ENCODE results near the gene ZNF644.
A peak's percentile ranks its signal among the peaks of the same experiment; 100 is the strongest.

ZNF644 gene

DNA sequence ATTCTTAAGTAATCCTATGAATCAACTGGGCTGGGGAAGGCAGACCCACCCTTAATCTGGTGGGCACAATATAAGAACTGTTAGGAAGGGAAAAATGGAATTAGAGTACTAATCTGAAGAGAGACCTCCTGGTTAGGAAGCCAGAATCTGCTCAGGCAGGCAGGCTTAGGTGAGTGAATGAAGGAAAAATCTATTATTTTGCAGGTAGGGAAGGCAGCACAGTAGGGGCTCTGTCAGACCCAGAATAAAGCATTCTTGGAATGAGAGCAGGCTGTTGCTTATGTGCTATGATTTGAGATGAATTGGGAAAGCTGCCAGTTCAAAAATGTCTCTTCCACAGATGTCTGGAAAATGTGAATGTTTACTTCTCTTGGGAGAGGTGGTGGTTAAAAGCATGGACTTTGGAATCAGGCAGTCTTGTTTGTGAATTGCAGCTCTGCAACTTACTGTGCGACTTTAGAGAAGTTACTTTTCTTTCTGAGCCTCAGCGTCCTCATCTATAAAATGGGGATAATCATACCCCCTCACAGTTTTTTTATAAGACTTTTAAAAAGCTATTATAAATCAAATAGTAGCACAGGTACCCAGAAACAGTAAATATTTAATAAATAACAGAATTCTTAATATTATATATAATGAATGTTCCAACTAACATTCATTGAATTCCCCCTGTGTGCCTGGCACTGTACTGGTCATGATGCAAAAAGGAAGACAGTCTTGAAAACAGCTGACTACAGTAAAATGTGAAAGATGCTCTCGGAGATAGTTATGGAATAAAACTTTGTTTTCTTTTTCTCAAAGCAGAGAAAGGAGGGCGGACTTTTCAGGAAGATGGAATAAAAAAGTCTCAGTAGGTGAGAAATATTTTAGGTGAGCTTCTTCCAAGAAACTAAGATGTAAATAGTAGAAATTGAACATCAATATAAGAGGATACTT lies 15.3 kb upstream of the ZNF644 start:
- no peak for DNase-seq (ENCODE audit: low spot score in 2 of 2)
- Mint-ChIP-seq H3K4me3 (no peak overlapping the region), H3K36me3 (no peaks in the 10 kb centered on the region)

DNA sequence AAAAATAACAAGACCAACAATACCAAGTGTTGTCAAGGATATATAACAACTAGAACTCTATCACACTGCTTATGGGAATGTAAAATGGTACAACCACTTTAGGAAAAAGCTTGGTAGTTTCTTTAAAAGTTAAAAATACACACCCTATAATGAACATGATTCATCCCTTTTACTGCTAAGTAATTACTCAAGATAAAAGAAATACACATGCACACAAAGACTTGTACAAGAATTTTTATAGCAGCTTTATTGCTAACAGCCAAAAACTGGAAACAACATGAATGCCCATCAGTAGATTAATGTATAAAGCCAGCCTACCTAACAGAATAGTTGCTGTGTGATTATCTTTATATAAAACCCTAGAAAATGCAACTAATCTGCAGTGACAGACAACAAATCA lies 10.5 kb upstream of the ZNF644 start:
- ATAC-seq = no peak
- DNase-seq (ENCODE audit: low spot score in 2 of 2) = no peak
- Mint-ChIP-seq H3K36me3 (no peaks in the 10 kb centered on the region), H3K27ac (no peak overlapping the region), H3K4me1 (no peaks in the 10 kb centered on the region), H3K9me3 (no peaks in the 10 kb centered on the region), H3K4me3 (no peak overlapping the region)

More for the DNA sequence above, 15.3 kb upstream of the ZNF644 start:
- Mint-ChIP-seq H3K9me3 (peaks cover 3% of the 10 kb centered on the region), H3K4me1 (no peaks in the 10 kb centered on the region), H3K27ac (no peak overlapping the region)
- no peak for ATAC-seq

DNA sequence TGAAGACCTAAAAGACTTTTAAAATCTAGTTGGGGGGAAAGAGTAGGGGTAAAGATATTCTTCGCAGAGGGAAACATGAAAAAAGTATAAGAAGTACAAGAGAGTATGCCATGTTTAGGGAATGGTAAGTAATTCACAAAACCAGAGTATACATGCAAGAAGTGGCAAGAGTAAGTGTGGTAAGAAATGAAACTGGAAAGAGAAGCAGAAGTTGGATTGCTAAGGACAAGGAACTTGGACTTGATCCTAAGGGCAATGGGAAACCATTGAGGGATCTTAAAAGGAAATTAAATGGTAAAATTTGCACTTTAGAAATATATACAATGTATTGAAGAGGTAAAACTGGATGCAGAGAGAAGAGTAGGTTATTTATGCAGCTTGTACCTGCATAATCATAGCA lies 9.2 kb upstream of the ZNF644 start:
- no peak overlapping the region for H3K4me3 Mint-ChIP-seq

DNA sequence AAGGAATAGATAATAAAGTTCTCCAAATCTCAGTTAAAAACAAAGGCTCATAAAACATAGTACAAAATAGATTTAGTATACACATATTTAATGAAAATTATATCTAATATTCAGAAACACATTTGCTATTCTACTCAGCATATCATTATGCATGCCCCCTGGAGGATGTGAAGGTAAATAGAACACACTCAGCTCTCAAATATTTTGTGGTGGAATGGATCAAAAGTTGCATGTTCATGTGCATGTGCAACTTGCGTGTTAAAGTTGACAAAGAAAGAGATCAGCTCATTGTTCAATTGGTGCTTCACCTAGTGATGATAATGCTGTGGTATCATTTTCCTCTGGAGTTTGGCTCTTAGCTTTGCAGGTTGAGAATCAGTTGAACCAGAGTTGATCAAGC lies 4.9 kb upstream of the ZNF644 start:
- Mint-ChIP-seq H3K4me1 (peaks cover 14% of the 10 kb centered on the region), H3K4me3 (no peak overlapping the region), H3K9me3 (no peaks in the 10 kb centered on the region), H3K27ac (no peak overlapping the region), H3K36me3 (peaks cover 7% of the 10 kb centered on the region)
- DNase-seq (ENCODE audit: low spot score in 2 of 2) = no peak
- ATAC-seq = no peak

More for the DNA sequence above, 9.2 kb upstream of the ZNF644 start:
- ATAC-seq (no peak), DNase-seq (ENCODE audit: low spot score in 2 of 2) (no peak)
- Mint-ChIP-seq H3K27ac (no peak overlapping the region), H3K9me3 (no peaks in the 10 kb centered on the region), H3K4me1 (no peaks in the 10 kb centered on the region), H3K36me3 (no peaks in the 10 kb centered on the region)

DNA sequence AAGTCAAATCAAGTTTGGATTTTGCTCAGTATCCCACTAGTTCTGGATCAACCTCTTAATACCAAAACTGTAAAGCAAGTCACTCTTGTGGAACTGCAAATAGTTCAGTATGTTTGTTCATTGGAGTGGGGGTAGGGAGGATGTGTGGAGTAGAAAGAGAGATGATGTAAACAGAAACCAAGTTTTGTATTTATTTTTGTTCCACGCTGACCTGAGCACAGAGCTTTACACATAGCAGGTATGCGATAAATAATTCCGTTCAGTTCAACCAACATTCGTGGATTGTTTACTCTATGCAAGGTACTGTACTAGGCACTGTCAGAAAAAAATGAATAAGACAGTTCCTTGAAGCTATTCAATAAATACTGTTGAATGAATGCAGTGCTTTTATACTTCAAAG lies 4.5 kb upstream of the ZNF644 start:
- peaks cover 14% of the 10 kb centered on the region for H3K4me1 Mint-ChIP-seq
- DNase-seq (ENCODE audit: low spot score in 2 of 2) = no peak
- no peak overlapping the region for H3K27ac Mint-ChIP-seq
- no peaks in the 10 kb centered on the region for H3K9me3 Mint-ChIP-seq
- ATAC-seq = no peak
- peaks cover 11% of the 10 kb centered on the region for H3K36me3 Mint-ChIP-seq
- no peak overlapping the region for H3K4me3 Mint-ChIP-seq

DNA sequence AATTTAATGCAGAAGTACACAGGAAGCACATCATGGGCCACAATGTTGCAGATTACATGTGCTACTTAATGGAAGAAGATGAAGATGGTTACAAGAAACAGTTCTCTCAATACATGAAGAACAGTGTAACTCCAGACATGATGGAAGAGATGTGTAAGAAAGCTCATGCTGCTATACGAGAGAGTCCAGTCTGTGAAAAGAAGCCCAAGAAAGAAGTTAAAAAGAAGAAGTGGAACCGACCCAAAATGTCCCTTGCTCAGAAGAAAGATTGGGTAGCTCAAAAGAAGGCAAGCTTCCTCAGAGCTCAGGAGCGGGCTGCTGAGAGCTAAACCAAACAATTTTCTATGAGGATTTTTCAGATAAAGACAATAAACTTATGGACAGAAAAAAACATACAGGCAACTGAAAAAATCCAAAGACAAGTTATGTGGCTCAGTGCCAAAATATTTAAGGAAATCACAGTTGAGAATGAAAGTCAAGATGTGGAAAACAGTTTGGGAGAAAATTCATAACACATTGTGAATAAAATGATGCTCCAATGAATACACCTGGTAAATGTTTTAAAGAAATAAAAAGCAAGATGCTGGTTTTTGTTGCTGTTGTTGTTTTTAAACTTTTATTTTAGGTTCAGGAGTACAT lies 2.8 kb upstream of the ZNF644 start:
- Mint-ChIP-seq H3K27ac (no peak overlapping the region), H3K9me3 (no peaks in the 10 kb centered on the region)

DNA sequence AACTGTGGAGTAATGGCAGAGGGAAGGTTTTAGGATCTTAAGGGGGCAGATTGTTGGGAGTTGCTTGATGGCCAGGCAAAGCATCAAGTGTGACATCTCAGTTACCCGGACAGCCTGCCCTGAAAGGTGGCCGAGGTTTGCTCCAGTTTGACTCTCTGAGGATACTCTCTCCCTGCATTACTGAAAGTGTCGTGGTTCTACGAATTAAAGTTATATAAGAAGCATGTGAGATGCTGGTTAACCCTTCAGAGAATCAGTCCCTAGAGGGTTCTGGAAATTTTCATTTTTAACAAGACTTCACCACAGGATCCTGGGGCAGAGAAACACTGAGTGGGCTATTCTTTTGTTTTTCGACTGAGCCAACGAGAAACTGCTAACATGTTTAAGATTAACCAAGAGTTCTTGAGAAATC lies 689 bp upstream of the ZNF644 start:
- Mint-ChIP-seq H3K27ac (peak overlapping the region; percentile 99), H3K4me1 (peaks cover 38% of the 10 kb centered on the region), H3K36me3 (peaks cover 49% of the 10 kb centered on the region), H3K9me3 (no peaks in the 10 kb centered on the region), H3K4me3 (peak overlapping the region; percentile 88)
- DNase-seq (ENCODE audit: low spot score in 2 of 2) (no peak), ATAC-seq (no peak)

More for the DNA sequence above, 2.8 kb upstream of the ZNF644 start:
- no peak for DNase-seq (ENCODE audit: low spot score in 2 of 2)
- H3K36me3 Mint-ChIP-seq = peaks cover 29% of the 10 kb centered on the region
- H3K4me1 Mint-ChIP-seq = peaks cover 22% of the 10 kb centered on the region
- no peak for ATAC-seq
- no peak overlapping the region for H3K4me3 Mint-ChIP-seq

DNA sequence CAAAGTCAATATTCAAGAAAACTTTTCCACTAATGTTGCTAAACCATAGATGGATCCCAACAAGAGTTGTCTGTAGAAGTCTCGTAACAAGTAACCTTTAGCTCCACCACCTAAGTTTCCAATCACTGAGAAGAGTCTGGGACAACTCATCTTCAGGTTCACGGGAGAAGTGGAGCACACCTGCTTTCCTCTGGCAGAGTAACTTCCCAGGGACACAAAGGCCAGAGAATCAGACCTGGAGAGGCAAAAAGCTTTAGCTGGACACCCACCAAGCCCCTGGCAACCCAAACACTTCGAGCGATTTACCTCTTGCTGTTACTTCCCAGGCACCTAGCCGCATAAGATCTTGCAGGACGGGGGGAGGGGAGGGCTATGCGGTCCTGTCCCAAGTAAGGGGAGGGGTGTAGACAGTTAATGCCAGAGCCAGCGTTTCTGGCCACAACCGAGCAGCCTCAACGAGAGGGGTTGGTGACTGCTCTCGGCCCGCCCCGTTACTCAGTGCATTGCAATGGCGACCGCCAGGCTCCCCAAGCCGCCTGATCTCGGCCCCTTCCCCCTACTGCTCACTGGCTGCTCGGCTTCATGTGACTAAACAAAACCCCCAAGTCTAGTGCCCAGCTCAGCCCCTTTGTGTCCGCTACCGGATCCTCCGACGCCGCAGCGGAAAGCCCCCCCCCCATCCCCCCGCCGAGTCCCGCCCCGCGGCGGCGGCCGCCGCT lies 709 bp downstream of the ZNF644 start:
- peak; percentile 49 to 85 for DNase-seq (ENCODE audit: low spot score in 2 of 2)
- Mint-ChIP-seq H3K9me3 (no peaks in the 10 kb centered on the region), H3K4me1 (peaks cover 44% of the 10 kb centered on the region), H3K36me3 (peaks cover 55% of the 10 kb centered on the region), H3K27ac (peak overlapping the region; percentile 99), H3K4me3 (peak overlapping the region; percentile 88)
- ATAC-seq = peak; percentile 75

DNA sequence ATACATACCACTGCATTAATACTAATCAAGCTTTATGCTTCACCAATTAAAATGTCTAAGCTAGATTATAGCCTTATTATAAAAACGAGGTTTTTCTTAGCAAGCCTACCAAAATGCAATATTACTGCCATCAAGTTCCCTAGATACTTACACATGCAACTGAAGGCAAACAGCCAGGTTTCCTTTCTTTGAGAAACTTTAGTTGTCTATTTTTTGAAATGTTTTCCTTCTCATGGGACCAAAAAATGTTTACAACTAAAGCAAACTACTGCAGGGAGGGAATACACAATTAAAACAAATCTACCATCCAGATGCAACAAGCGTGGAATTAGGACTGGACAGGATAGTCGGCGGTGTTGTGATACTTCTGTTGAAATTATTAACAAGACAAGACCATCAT lies 1.3 kb downstream of the ZNF644 start:
- DNase-seq (ENCODE audit: low spot score in 2 of 2) = no peak
- Mint-ChIP-seq H3K27ac (peak overlapping the region; percentile 99), H3K4me3 (peak overlapping the region; percentile 88), H3K9me3 (no peaks in the 10 kb centered on the region), H3K4me1 (peaks cover 49% of the 10 kb centered on the region), H3K36me3 (peaks cover 55% of the 10 kb centered on the region)
- ATAC-seq = no peak

DNA sequence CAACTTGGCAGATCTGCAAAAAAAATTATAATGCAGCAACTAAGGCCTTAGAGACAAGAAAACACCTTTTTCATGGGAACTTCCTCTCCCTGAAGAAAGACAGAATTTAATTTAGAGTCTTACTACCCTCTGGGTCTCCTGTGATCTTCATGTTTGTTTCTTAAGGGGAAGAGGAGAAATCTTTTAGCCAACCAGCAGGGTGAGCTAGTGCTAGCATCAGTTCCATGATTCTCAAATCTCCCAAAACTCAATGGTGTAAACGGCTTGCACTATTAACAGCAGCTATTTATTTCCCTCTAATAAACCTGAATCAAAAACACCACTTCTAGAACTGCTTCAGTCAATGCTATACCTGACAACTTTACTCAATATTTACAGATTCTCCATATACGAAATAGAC lies 3.8 kb downstream of the ZNF644 start:
- ATAC-seq = no peak
- H3K27ac Mint-ChIP-seq = peak overlapping the region; percentile 45
- DNase-seq (ENCODE audit: low spot score in 2 of 2) = no peak
- H3K4me3 Mint-ChIP-seq = peak overlapping the region; percentile 88
- H3K4me1 Mint-ChIP-seq = peaks cover 55% of the 10 kb centered on the region
- H3K9me3 Mint-ChIP-seq = no peaks in the 10 kb centered on the region
- H3K36me3 Mint-ChIP-seq = peaks cover 58% of the 10 kb centered on the region

DNA sequence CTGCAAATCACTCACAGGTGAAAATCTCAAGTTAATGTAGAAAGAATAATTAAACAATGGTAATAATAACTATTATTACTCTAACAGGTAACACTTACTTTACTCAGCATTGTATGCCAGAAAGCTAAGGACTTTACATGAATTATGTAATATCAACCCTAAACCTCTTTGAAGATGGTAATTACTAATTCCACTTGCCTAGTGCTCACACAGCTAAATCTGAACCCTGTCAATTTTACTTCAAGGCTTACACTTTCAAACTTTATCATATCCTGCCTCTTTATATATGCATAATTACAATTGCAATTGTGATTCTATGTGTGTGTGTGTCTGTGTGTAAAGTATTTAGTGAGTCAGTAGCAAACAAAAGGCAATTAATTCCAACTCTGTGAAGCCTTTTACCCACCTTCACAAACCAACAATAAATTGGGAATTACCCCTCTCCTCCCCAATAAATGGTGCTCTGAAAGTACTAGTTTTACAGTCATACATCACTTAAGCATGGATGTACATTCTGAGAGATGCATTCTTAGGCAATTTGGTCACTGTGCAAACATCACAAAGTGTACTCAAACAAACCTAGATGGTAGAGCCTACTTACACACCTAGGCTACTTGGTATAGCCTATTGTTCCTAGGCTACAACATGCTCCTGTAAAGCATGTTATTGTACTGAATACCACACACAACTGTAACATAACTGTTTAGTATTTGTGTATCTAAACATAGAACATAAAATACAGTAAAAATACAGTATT lies 5.9 kb downstream of the ZNF644 start:
- ATAC-seq (peak; percentile 36), DNase-seq (ENCODE audit: low spot score in 2 of 2) (no peak)
- no peak overlapping the region for H3K4me3 Mint-ChIP-seq
- H3K27ac Mint-ChIP-seq = no peak overlapping the region
- H3K4me1 Mint-ChIP-seq = peaks cover 62% of the 10 kb centered on the region
- H3K36me3 Mint-ChIP-seq = peaks cover 59% of the 10 kb centered on the region
- no peaks in the 10 kb centered on the region for H3K9me3 Mint-ChIP-seq

DNA sequence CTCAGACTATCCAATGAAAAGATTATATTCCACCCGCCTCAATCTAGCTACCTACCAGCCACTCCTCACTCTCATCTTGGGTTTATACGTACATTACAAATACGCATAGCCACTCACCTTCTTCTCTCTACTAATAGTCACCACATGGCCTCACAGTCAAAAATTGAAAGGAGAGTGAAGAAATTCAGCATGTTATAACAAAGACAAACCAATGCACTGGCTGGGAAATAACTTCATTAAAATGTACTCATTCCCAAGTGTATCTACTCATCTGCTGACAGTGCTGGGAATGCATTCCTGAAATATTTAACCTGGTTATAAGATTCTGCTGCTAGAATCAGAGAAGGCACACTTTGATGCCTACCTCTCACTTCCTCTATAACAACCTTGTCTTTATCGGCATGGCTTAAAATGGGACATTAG lies 6.5 kb downstream of the ZNF644 start:
- ATAC-seq = no peak
- no peak overlapping the region for H3K27ac Mint-ChIP-seq

DNA sequence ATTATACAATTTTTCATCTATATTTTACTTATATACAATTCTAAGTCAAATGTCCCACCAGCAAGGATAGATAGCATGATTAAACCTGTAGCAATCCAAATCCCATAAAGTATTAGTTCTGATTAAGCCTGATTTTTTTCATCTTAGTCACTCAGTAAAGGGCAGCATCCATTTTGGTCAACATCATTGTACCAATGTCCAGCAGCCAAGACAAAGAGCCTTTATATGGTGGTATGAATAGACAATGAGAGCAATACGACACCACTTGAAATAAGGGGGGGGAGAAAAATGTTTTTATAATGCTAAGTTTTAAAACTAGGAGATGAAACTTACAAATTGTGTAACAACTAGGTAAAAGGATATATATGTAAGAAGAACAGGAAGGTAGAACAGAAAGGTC lies 7.4 kb downstream of the ZNF644 start:
- no peaks in the 10 kb centered on the region for H3K9me3 Mint-ChIP-seq
- H3K4me1 Mint-ChIP-seq = peaks cover 67% of the 10 kb centered on the region
- H3K4me3 Mint-ChIP-seq = no peak overlapping the region
- no peak for ATAC-seq
- no peak overlapping the region for H3K27ac Mint-ChIP-seq
- peaks cover 50% of the 10 kb centered on the region for H3K36me3 Mint-ChIP-seq
- DNase-seq (ENCODE audit: low spot score in 2 of 2) = no peak

More for the DNA sequence above, 6.5 kb downstream of the ZNF644 start:
- DNase-seq (ENCODE audit: low spot score in 2 of 2) = no peak
- H3K36me3 Mint-ChIP-seq = peaks cover 57% of the 10 kb centered on the region
- peaks cover 59% of the 10 kb centered on the region for H3K4me1 Mint-ChIP-seq
- no peak overlapping the region for H3K4me3 Mint-ChIP-seq
- no peaks in the 10 kb centered on the region for H3K9me3 Mint-ChIP-seq

DNA sequence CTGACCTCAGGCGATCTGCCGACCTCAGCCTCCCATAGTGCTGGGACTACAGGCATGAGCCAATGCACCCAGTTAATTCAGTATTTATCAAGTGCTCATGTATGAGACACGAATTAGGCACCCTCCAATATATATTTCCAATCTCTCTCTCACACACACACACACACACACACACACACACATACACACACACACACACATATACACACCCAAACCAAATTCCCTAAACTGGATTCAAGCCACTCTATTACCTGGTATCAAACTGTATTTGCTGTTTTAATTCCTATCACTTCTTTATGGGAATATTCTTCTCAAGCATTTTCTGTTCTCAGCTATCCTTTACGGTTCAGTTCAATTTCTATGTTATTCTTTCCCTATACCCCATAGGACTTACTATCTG lies 8.5 kb downstream of the ZNF644 start:
- no peak overlapping the region for H3K4me3 Mint-ChIP-seq
- peaks cover 66% of the 10 kb centered on the region for H3K4me1 Mint-ChIP-seq
- ATAC-seq = no peak
- peaks cover 38% of the 10 kb centered on the region for H3K36me3 Mint-ChIP-seq
- DNase-seq (ENCODE audit: low spot score in 2 of 2) = no peak
- no peaks in the 10 kb centered on the region for H3K9me3 Mint-ChIP-seq
- H3K27ac Mint-ChIP-seq = no peak overlapping the region

DNA sequence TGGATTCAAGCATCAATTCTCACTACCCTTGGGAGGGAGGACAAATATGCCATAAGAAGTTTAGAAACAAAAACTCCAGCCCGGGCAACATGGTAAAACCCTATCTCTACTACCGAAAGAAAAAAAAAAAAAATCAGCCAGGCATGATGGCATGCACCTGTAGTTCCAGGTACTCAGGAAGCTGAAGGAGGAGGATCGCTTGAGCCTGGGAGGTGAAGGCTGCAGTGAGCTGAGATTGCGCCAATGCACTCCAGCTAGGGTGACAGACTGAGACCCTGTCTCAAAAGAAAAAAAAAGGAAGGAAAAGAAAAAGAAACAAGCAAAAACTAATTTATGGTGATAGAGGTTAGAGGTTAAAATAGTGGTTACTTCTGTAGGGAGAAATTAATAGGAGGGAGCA lies 9.6 kb downstream of the ZNF644 start:
- Mint-ChIP-seq H3K4me1 (peaks cover 63% of the 10 kb centered on the region), H3K36me3 (peaks cover 27% of the 10 kb centered on the region), H3K27ac (no peak overlapping the region), H3K4me3 (no peak overlapping the region), H3K9me3 (no peaks in the 10 kb centered on the region)
- no peak for ATAC-seq
- DNase-seq (ENCODE audit: low spot score in 2 of 2) = no peak
